Hepatocyte (in vitro differentiated cells): ENCODE results near the gene DPH2. TPM values are rescaled to one million over a fixed set of nuclear protein-coding genes. Genes with fewer than 3 reads are reported as not detected.

Experiments
- DNase-seq: peaks from one replicate; pipeline ENCODE4 v3.0.0-alpha.2; 2016; ENCODE audit warnings: low spot score
- H2AFZ ChIP-seq: fragments of 200-600 bp; sonication (generic); 2 replicates; pipeline ENCODE4 v1.6.0; 2016; ENCODE audit warnings: antibody characterized with exemption, mild to moderate bottlenecking
- H3K27ac ChIP-seq: fragments of 200-600 bp; sonication (generic); 2 replicates; pipeline ENCODE4 v1.5.1; 2016; ENCODE audit warnings: mild to moderate bottlenecking
- H3K27me3 ChIP-seq: fragments of 200-600 bp; sonication (generic); 2 replicates; pipeline ENCODE4 v1.6.1; 2016
- H3K36me3 ChIP-seq: fragments of 200-600 bp; sonication (generic); replicated peaks from 2 replicates; pipeline ENCODE4 v1.5.1; 2016; ENCODE audit warnings: low read depth; ENCODE audit not compliant: insufficient read depth
- H3K4me1 ChIP-seq: fragments of 200-600 bp; sonication (generic); 2 replicates; pipeline ENCODE4 v1.5.1; 2016; ENCODE audit warnings: mild to moderate bottlenecking, moderate library complexity; ENCODE audit not compliant: insufficient read depth
- H3K4me2 ChIP-seq: fragments of 200-600 bp; sonication (generic); 2 replicates; pipeline ENCODE4 v1.6.0; 2016
- H3K4me3 ChIP-seq: fragments of 200-600 bp; sonication (generic); 2 replicates; pipeline ENCODE4 v1.5.1; 2016; ENCODE audit warnings: mild to moderate bottlenecking
- H3K79me2 ChIP-seq: fragments of 200-600 bp; sonication (generic); 2 replicates; pipeline ENCODE4 v1.6.0; 2017; ENCODE audit warnings: mild to moderate bottlenecking
- H3K9me2 ChIP-seq: fragments of 200-600 bp; sonication (generic); replicated peaks from 2 replicates; pipeline ENCODE4 v1.6.0; 2017; ENCODE audit warnings: mild to moderate bottlenecking; ENCODE audit not compliant: insufficient read depth
- H3K9me3 ChIP-seq: fragments of 200-600 bp; sonication (generic); 2 replicates; pipeline ENCODE4 v1.5.1; 2016; ENCODE audit warnings: low read depth, mild to moderate bottlenecking
- H4K20me1 ChIP-seq: fragments of 200-600 bp; sonication (generic); 2 replicates; pipeline ENCODE4 v1.6.0; 2016; ENCODE audit warnings: mild to moderate bottlenecking; ENCODE audit not compliant: insufficient read depth, poor library complexity, severe bottlenecking
- EZH2 ChIP-seq: fragments of 200-600 bp; sonication (generic); IDR thresholded peaks from 2 replicates; pipeline ENCODE4 v1.6.1; 2016; ENCODE audit warnings: antibody characterized with exemption, mild to moderate bottlenecking, borderline replicate concordance
- EZH2phosphoT487 ChIP-seq: fragments of 200-600 bp; sonication (generic); IDR thresholded peaks from one replicate; pipeline ENCODE4 v1.6.1; 2018; ENCODE audit warnings: antibody characterized with exemption, mild to moderate bottlenecking, low read depth, moderate library complexity; ENCODE audit not compliant: unreplicated experiment, severe bottlenecking
- WGBS: methylation state at CpG from one replicate; pipeline ENCODE4 v1.1.6; 2016; ENCODE audit warnings: low lambda C conversion rate; ENCODE audit errors: missing lambda C conversion rate; 5-methylcytosine and 5-hydroxymethylcytosine counted together
- polyA plus RNA-seq: library from polyadenylated mRNA; unstranded; fragments of >200 nt; fragmentation: Nextera tagmentation; extraction: Ambion mirVana; gene quantifications from 2 replicates; pipeline ENCODE4 v1.2.1, GENCODE V29; 2016
- total RNA-seq: library from RNA; depleted of rRNA; stranded (reverse); fragments of >200 nt; gene quantifications from 2 replicates; pipeline ENCODE4 v1.2.3, GENCODE V29; 2014
- TF ChIP-seq, protein P1 (sequence below): fragments of 200-600 bp; sonication (generic); IDR thresholded peaks from 2 replicates; pipeline ENCODE4 v1.5.1; 2016; ENCODE audit warnings: antibody characterized with exemption, mild to moderate bottlenecking; ENCODE audit not compliant: poor library complexity

DPH2 gene
- total and polyA plus RNA-seq, 2 experiments from 2014 or later, result 18.6 to 21.5 TPM

DNA sequence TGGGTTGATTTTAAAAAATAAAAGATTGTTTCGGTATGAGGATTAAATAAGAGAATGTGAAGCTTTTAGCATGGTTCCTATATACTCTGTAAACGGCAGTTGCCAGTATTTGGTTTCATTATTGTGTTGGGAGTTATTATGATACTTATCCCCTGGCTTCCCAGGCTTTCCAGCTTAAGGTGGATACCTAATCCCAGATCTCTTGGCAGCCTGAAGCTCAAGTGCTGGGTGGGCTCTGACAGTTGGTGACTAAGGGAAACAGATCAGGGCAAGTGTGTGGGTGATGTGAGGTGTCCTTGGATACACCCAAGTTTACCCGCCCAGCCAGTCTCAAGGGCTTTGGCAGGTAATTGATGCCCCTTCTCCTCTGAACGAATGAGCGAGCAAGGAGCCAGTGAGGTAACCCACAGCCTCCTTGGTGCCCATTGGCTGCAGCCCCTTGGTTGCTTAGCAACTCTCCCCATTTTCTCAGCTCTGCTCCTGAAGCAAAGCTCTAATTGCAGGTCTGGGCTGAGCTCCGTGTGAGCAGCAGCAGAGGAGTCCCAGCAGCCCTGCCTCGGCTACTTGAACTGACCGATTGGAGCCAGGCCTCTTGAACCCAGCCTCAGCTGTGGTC, 17.0 kb upstream of the DPH2 start:
- Histone ChIP-seq H3K27me3 (no peaks in the 10 kb centered on the region), H3K36me3 (no peaks in the 10 kb centered on the region), H4K20me1 (no peaks in the 10 kb centered on the region), H3K9me3 (no peaks in the 10 kb centered on the region), H3K9me2 (no peaks in the 10 kb centered on the region), H3K4me2 (no peak overlapping the region), H3K4me1 (peaks cover 5% of the 10 kb centered on the region), H2AFZ (no peak overlapping the region), H3K4me3 (no peak overlapping the region), H3K27ac (no peak overlapping the region), H3K79me2 (peaks cover 36% of the 10 kb centered on the region)
- DNase-seq, result no peak
- WGBS, result 56% methylated on average over 8 of the region's 8 CpGs
- TF ChIP-seq, protein P1, sequence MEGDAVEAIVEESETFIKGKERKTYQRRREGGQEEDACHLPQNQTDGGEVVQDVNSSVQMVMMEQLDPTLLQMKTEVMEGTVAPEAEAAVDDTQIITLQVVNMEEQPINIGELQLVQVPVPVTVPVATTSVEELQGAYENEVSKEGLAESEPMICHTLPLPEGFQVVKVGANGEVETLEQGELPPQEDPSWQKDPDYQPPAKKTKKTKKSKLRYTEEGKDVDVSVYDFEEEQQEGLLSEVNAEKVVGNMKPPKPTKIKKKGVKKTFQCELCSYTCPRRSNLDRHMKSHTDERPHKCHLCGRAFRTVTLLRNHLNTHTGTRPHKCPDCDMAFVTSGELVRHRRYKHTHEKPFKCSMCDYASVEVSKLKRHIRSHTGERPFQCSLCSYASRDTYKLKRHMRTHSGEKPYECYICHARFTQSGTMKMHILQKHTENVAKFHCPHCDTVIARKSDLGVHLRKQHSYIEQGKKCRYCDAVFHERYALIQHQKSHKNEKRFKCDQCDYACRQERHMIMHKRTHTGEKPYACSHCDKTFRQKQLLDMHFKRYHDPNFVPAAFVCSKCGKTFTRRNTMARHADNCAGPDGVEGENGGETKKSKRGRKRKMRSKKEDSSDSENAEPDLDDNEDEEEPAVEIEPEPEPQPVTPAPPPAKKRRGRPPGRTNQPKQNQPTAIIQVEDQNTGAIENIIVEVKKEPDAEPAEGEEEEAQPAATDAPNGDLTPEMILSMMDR, result no peak
- TF ChIP-seq EZH2 (no peak), EZH2phosphoT487 (no peak)

DNA sequence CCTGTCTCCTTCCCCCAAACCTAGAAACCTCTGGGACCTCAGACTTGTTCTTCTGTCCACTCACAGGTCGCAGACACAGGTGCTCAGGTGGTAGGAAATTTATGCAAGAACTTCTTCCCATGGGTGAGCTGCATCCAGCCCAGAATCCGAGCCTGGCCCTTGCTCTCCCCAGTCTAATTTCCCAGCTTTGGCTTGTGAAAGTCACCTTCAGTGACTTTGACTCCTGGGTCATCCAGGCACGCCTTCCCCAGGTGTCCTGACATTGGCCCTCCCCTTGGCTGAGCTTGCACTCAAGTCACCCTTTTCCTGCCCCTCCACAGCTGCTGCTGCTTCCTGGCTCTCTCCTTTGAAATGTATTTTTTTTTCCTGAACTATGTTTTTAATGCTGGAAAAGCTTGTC, 16.4 kb upstream of the DPH2 start:
- no peak overlapping the region for H3K4me3 ChIP-seq
- no peak overlapping the region for H3K4me2 ChIP-seq
- peaks cover under 1% of the 10 kb centered on the region for H3K4me1 ChIP-seq
- DNase-seq, result no peak
- no peaks in the 10 kb centered on the region for H3K9me3 ChIP-seq
- 89% methylated on average over 3 of the region's 3 CpGs for WGBS
- no peak overlapping the region for H2AFZ ChIP-seq
- TF ChIP-seq EZH2phosphoT487 (no peak), EZH2 (no peak)
- TF ChIP-seq, protein P1, result no peak
- H3K27me3 ChIP-seq, result no peaks in the 10 kb centered on the region
- no peaks in the 10 kb centered on the region for H3K36me3 ChIP-seq
- no peak overlapping the region for H3K27ac ChIP-seq
- no peaks in the 10 kb centered on the region for H4K20me1 ChIP-seq
- peaks cover 31% of the 10 kb centered on the region for H3K79me2 ChIP-seq
- no peaks in the 10 kb centered on the region for H3K9me2 ChIP-seq

DNA sequence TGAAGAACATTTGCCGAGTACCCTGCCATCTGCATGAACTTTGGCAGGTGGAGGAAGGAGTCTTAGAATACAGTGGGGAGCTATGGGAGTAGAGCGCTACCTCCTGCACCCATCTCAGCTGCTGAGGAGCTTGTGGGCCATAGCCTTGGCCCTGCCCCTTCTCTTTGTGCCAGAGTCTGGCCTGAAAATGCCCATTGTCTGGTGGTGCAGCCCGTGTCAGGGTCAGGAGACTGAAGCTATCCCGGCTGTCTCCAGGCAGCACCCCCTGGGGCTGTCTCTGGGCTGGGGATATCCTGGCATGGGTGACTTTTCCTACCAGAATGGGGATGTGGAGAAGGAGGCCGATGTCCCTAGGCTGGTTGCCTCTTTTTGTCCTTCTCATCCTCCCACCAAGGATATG, 15.8 kb upstream of the DPH2 start:
- 90% methylated on average over 5 of the region's 5 CpGs for WGBS

More for the DNA sequence above, 15.8 kb upstream of the DPH2 start:
- peaks cover 25% of the 10 kb centered on the region for H3K79me2 ChIP-seq
- H3K27ac ChIP-seq, result no peak overlapping the region
- H3K4me1 ChIP-seq, result no peaks in the 10 kb centered on the region
- DNase-seq, result no peak
- H4K20me1 ChIP-seq, result no peaks in the 10 kb centered on the region
- TF ChIP-seq EZH2phosphoT487 (no peak), EZH2 (no peak)
- TF ChIP-seq, protein P1, result no peak
- no peaks in the 10 kb centered on the region for H3K36me3 ChIP-seq
- no peak overlapping the region for H2AFZ ChIP-seq
- no peaks in the 10 kb centered on the region for H3K27me3 ChIP-seq
- no peak overlapping the region for H3K4me3 ChIP-seq
- H3K9me2 ChIP-seq, result no peaks in the 10 kb centered on the region
- no peaks in the 10 kb centered on the region for H3K9me3 ChIP-seq
- no peak overlapping the region for H3K4me2 ChIP-seq
